Mesenchymal stem cell (in vitro differentiated cells and primary cell): ENCODE data around the gene RCOR3.

Source experiments
- DNase-seq: peaks from one replicate; pipeline ENCODE4 v3.0.0-alpha.2; 2013
- H2AFZ ChIP-seq: one replicate; pipeline ENCODE4 v1.6.1; 2013; ENCODE audit warnings: low read depth, mild to moderate bottlenecking, control low read depth, inconsistent platforms, low read length, moderate library complexity
- H2AK5ac ChIP-seq: 2 replicates; pipeline ENCODE4 v1.6.1; 2013; ENCODE audit warnings: low read length, moderate library complexity, mild to moderate bottlenecking, inconsistent platforms; ENCODE audit not compliant: severe bottlenecking
- H2BK120ac ChIP-seq: one replicate; pipeline ENCODE4 v1.6.1; 2013; ENCODE audit warnings: low read depth, mild to moderate bottlenecking, inconsistent platforms, low read length, moderate library complexity
- H2BK12ac ChIP-seq, 2 experiments: one replicate each; pipeline ENCODE4 v1.6.1; 2013; ENCODE audit warnings: inconsistent platforms in 2 of 2, low read length in 2 of 2, mild to moderate bottlenecking in 2 of 2, moderate library complexity in 2 of 2, control low read depth in 1 of 2
- H2BK15ac ChIP-seq: one replicate; pipeline ENCODE4 v1.6.1; 2013; ENCODE audit warnings: mild to moderate bottlenecking, low read depth, inconsistent platforms; ENCODE audit not compliant: poor library complexity, severe bottlenecking
- H2BK5ac ChIP-seq: 2 replicates; pipeline ENCODE4 v1.6.1; 2013; ENCODE audit warnings: low read depth, mild to moderate bottlenecking, low read length, control low read depth, inconsistent platforms; ENCODE audit not compliant: poor library complexity, severe bottlenecking
- H3K14ac ChIP-seq, 2 experiments: one replicate each; pipeline ENCODE4 v1.6.1; 2013; ENCODE audit warnings: inconsistent platforms in 2 of 2, low read length in 2 of 2, control low read depth in 1 of 2, mild to moderate bottlenecking in 1 of 2, moderate library complexity in 1 of 2
- H3K18ac ChIP-seq, 2 experiments: one replicate each; pipeline ENCODE4 v1.6.1; 2013; ENCODE audit warnings: inconsistent platforms in 2 of 2, low read length in 2 of 2, control low read depth in 1 of 2, low read depth in 1 of 2, mild to moderate bottlenecking in 1 of 2
- H3K23ac ChIP-seq, 2 experiments: one replicate each; pipeline ENCODE4 v1.6.1; 2013; ENCODE audit warnings: inconsistent platforms in 2 of 2, low read length in 2 of 2, mild to moderate bottlenecking in 2 of 2, moderate library complexity in 2 of 2, control low read depth in 1 of 2
- H3K27ac ChIP-seq: 2 replicates; pipeline ENCODE4 v1.5.1; 2013; ENCODE audit warnings: mild to moderate bottlenecking, moderate library complexity, low read length, control low read depth, inconsistent platforms; ENCODE audit not compliant: poor library complexity, severe bottlenecking
- H3K27me3 ChIP-seq, 2 experiments: 2 replicates each; pipeline versions ENCODE4 v1.6.1 to v1.7.0; 2013; ENCODE audit warnings: low read length in 2 of 2, mild to moderate bottlenecking in 2 of 2, moderate library complexity in 2 of 2, control low read depth in 1 of 2, inconsistent platforms in 1 of 2; ENCODE audit not compliant: control insufficient read depth in 1 of 2, insufficient read depth in 1 of 2
- H3K36me3 ChIP-seq, 2 experiments: 2 replicates each; pipeline versions ENCODE4 v1.6.1 to v1.7.0; 2013; ENCODE audit warnings: low read length in 2 of 2, control low read depth in 1 of 2, inconsistent platforms in 1 of 2, low read depth in 1 of 2, mild to moderate bottlenecking in 1 of 2; ENCODE audit not compliant: insufficient read depth in 2 of 2, control insufficient read depth in 1 of 2
- H3K4ac ChIP-seq, 2 experiments: one replicate each; pipeline ENCODE4 v1.6.1; 2013; ENCODE audit warnings: inconsistent platforms in 2 of 2, low read length in 2 of 2, mild to moderate bottlenecking in 2 of 2, moderate library complexity in 2 of 2, control low read depth in 1 of 2, low read depth in 1 of 2
- H3K4me1 ChIP-seq: 2 replicates; pipeline ENCODE4 v1.6.1; 2013; ENCODE audit warnings: low read depth, low read length, control low read depth; ENCODE audit not compliant: control insufficient read depth, insufficient read depth
- H3K4me2 ChIP-seq: 2 replicates; pipeline ENCODE4 v1.6.1; 2013; ENCODE audit warnings: low read length, mild to moderate bottlenecking, inconsistent platforms; ENCODE audit not compliant: poor library complexity, severe bottlenecking
- H3K4me3 ChIP-seq, 2 experiments: 2 replicates each; pipeline versions ENCODE4 v1.5.1 to v1.7.0; 2013; ENCODE audit warnings: low read length in 2 of 2, mild to moderate bottlenecking in 2 of 2, control low read depth in 1 of 2, low read depth in 1 of 2; ENCODE audit not compliant: insufficient read depth in 1 of 2
- H3K79me1 ChIP-seq: replicated peaks from 2 replicates; pipeline ENCODE4 v1.6.1; 2013; ENCODE audit warnings: mild to moderate bottlenecking, control low read depth, low read length, inconsistent platforms; ENCODE audit not compliant: poor library complexity, severe bottlenecking
- H3K9ac ChIP-seq: 2 replicates; pipeline ENCODE4 v1.7.0; 2013; ENCODE audit warnings: mild to moderate bottlenecking, low read length, moderate library complexity
- H3K9me3 ChIP-seq: 2 replicates; pipeline ENCODE4 v1.7.0; 2013; ENCODE audit warnings: mild to moderate bottlenecking, low read length; ENCODE audit not compliant: control insufficient read depth
- H4K8ac ChIP-seq: one replicate; pipeline ENCODE4 v1.6.1; 2013; ENCODE audit warnings: inconsistent platforms, mild to moderate bottlenecking, low read length, moderate library complexity
- H4K91ac ChIP-seq: one replicate; pipeline ENCODE4 v1.6.1; 2013; ENCODE audit warnings: mild to moderate bottlenecking, low read length, inconsistent platforms
- WGBS: methylation state at CpG from one replicate; pipeline ENCODE4 v1.1.7; 2013; ENCODE audit warnings: mixed read lengths; 5-methylcytosine and 5-hydroxymethylcytosine counted together

RCOR3 gene

DNA sequence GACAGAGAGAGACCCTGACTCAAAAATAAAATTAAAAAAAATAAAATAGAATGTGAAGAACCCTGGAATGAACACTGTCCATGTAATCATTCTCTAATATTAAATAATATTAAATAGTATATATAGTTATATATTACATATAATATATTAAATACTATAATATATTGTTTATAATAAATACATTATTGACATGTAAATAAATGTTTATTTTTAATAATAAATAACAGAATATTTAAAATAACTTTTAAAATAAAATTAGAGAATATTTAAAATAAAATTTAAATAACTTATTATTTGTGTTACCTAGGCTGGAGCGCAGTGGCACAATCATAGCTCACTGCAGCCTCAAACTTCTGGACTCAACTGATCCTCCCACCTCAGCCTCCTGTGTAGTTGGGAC lies 99.5 kb downstream of the RCOR3 start:
- Histone ChIP-seq H3K27ac (no peak overlapping the region), H3K14ac (no peak overlapping the region), H2BK15ac (no peak overlapping the region), H3K18ac (no peak overlapping the region), H3K27me3 (no peaks in the 10 kb centered on the region), H3K4me3 (no peak overlapping the region), H3K4me1 (peaks cover 3% of the 10 kb centered on the region), H3K79me1 (peaks cover 8% of the 10 kb centered on the region), H3K4me2 (no peak overlapping the region), H2BK120ac (no peak overlapping the region), H3K4ac (no peak overlapping the region), H2BK12ac (no peak overlapping the region), H2AK5ac (no peak overlapping the region), H4K91ac (no peak overlapping the region), H3K9me3 (no peaks in the 10 kb centered on the region), H3K9ac (no peak overlapping the region), H4K8ac (no peak overlapping the region), H2AFZ (no peak overlapping the region), H2BK5ac (no peak overlapping the region), H3K36me3 (peaks cover 16 to 19% of the 10 kb centered on the region in 2 experiments), H3K23ac (no peak overlapping the region)
- no peak for DNase-seq
- no CpG with 5 or more reads among the region's 1 CpG for WGBS

DNA sequence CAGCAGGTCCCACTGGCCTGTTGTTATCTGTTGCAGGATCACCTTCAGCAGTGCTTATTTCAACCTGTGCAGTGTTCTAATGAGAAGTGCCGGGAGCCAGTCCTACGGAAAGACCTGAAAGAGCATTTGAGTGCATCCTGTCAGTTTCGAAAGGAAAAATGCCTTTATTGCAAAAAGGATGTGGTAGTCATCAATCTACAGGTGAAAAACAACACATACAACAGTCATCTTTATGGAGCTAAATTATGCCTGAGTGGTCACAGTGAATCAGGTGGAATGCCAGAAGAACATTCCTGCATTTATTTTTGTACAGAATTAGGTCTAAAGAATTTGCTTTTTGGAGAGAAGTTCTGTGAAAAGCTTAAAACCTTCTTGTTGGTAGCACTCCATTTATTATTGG lies 100.7 kb downstream of the RCOR3 start:
- no peak for DNase-seq
- Histone ChIP-seq H3K23ac (no peak overlapping the region), H4K8ac (no peak overlapping the region), H2BK120ac (no peak overlapping the region), H3K4me1 (peaks cover 3% of the 10 kb centered on the region), H3K36me3 (peaks cover 15 to 16% of the 10 kb centered on the region in 2 experiments), H3K9me3 (no peaks in the 10 kb centered on the region), H3K4me2 (no peak overlapping the region), H3K4me3 (no peak overlapping the region), H3K79me1 (peaks cover 3% of the 10 kb centered on the region), H2AFZ (no peak overlapping the region), H3K27ac (no peak overlapping the region), H2BK15ac (no peak overlapping the region), H3K14ac (no peak overlapping the region), H2BK5ac (no peak overlapping the region), H2AK5ac (no peak overlapping the region), H3K18ac (no peak overlapping the region), H4K91ac (no peak overlapping the region), H3K4ac (no peak overlapping the region), H3K27me3 (no peaks in the 10 kb centered on the region), H2BK12ac (no peak overlapping the region), H3K9ac (no peak overlapping the region)
- WGBS: 95% methylated on average over 3 of the region's 3 CpGs

DNA sequence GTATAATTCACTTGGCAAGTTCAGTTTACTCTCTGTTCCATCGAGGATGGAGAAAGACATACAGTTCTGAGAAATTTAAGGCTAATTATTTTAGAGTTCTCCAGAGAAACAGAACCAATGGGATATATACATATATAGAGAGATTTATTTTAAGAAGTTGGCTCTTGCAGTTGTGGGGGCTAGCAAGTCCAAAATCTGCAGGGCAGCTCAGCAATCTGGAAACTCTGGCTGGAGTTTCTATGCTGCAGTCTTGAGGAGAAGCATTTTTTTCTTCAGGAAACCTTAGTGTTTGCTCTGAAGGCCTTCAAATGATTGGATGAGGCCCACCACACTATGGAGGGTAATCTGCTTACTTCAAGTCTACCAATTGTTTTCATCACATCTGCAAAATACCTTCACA lies 102.0 kb downstream of the RCOR3 start:
- Histone ChIP-seq H4K8ac (no peak overlapping the region), H3K27ac (no peak overlapping the region), H3K14ac (no peak overlapping the region), H2BK5ac (no peak overlapping the region), H3K23ac (no peak overlapping the region), H2BK12ac (no peak overlapping the region), H3K4me3 (no peak overlapping the region), H4K91ac (no peak overlapping the region), H2BK120ac (no peak overlapping the region), H2AFZ (no peak overlapping the region), H3K27me3 (no peaks in the 10 kb centered on the region), H3K9me3 (no peaks in the 10 kb centered on the region), H3K9ac (no peak overlapping the region), H3K79me1 (peaks cover 3% of the 10 kb centered on the region), H2BK15ac (no peak overlapping the region), H3K4ac (no peak overlapping the region), H3K36me3 (peaks cover 13 to 27% of the 10 kb centered on the region in 2 experiments), H3K4me1 (peaks cover 3% of the 10 kb centered on the region), H3K4me2 (no peak overlapping the region), H2AK5ac (no peak overlapping the region), H3K18ac (no peak overlapping the region)
- DNase-seq: no peak
- WGBS: no CpG with 5 or more reads among the region's 1 CpG
